ENCODE measurements around the gene PTGER1.

- TF ChIP-seq CTCF (IDR thresholded peaks at IDR 0.05; ENCODE audit: low read depth, low read length) (no peak), EZH2phosphoT487 (IDR thresholded peaks at IDR 0.05; ENCODE audit: low read depth) (no peak)
These were observed 42.8 kb upstream of the PTGER1 start, which contains the start of gene DNAJB1 for GRCh38 chr19:14517840-14518505.

Measured in OCI-LY3 (cell line).